ENCODE data around the gene ETAA1.

Gene ETAA1

DNA sequence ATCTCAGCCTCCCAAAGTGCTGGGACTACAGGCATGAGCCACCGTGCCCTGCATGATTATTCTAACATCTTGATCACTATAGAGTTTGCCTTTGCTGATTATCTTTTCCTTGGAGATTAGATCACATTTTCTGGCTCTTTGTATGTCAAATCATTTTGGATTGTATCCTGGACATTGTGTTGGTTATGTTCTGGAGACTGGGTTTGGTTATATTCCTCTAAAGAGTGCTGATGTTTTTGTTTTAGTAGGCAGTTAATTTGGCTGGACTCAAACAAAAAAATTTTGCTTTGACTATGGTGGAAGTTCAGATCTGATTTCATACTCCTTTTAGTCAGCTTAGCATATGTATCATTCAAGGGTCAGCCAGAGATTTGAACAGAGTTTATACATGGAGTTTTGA is 26.4 kb downstream of the ETAA1 start:
- no peak overlapping the region for H3K27ac ChIP-seq
- TF ChIP-seq, protein P1, sequence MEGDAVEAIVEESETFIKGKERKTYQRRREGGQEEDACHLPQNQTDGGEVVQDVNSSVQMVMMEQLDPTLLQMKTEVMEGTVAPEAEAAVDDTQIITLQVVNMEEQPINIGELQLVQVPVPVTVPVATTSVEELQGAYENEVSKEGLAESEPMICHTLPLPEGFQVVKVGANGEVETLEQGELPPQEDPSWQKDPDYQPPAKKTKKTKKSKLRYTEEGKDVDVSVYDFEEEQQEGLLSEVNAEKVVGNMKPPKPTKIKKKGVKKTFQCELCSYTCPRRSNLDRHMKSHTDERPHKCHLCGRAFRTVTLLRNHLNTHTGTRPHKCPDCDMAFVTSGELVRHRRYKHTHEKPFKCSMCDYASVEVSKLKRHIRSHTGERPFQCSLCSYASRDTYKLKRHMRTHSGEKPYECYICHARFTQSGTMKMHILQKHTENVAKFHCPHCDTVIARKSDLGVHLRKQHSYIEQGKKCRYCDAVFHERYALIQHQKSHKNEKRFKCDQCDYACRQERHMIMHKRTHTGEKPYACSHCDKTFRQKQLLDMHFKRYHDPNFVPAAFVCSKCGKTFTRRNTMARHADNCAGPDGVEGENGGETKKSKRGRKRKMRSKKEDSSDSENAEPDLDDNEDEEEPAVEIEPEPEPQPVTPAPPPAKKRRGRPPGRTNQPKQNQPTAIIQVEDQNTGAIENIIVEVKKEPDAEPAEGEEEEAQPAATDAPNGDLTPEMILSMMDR (IDR thresholded peaks at IDR 0.05) = no peak
- H3K4me3 ChIP-seq = no peak overlapping the region
- DNase-seq (ENCODE audit: low spot score) = no peak

DNA sequence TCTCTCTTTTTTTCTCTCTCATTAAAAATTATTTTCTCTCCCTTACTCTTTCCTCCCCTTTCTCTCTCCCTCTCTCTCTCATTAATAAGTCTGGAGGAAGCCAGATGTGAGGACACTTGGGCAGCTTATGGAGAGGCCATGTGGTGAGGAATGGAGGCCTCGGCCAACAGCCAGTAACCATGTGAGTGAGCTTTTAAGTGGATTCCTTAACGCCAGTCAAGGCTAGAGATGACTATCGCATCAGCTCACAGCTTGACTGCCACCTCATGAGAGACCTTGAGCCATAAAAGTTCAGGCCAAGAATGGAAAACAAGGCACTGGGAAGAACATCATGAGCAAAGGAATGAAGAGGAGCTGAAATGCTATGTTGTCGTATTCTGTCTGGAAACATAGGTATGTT is 39.1 kb downstream of the ETAA1 start:
- H3K4me3 ChIP-seq = no peak overlapping the region
- H3K27ac ChIP-seq = no peak overlapping the region
- TF ChIP-seq, protein P1 (IDR thresholded peaks at IDR 0.05) = no peak
- DNase-seq (ENCODE audit: low spot score) = no peak

DNA sequence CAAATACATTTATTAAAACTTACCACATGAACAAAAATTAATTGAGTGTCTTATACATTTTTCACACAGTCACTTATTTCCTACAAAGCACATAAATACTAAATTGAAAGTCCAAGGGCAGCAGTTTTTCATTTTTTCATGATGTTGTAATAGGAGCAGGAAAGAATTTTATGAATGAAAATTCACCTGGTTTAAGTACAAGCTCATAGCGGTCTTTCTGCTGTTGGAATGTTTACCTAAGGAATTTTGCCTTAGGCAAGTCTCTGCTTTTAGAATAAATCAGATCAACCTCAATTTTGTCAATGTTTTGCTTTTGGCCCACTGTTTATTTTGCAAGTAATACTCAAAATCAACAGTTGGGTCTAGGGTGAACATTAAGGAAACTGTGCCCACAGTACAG is 40.0 kb downstream of the ETAA1 start:
- Histone ChIP-seq H3K4me3 (no peak overlapping the region), H3K27ac (no peak overlapping the region)
- TF ChIP-seq, protein P1 (IDR thresholded peaks at IDR 0.05) = no peak
- DNase-seq (ENCODE audit: low spot score) = no peak

DNA sequence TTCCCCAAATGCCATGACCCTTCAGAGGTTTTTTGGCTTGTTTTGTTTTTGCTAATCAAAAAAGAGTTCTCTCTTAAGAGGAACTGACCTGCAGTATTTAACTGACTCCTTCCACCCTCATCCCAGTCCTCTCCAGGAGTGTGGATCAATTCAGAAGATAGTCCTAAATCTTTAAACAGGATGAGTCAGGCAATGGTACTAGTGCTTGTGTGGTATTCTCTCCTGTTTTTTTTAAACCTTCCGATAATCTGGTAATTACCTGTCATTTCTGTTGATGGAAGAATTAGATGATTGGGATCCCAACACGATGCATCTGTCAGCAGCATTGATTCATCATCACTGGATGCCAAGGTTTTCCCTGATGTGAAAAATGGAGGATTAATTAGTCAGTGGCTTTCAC is 41.2 kb downstream of the ETAA1 start:
- DNase-seq (ENCODE audit: low spot score) = no peak
- H3K27ac ChIP-seq = no peak overlapping the region
- TF ChIP-seq, protein P1 (IDR thresholded peaks at IDR 0.05) = no peak
- H3K4me3 ChIP-seq = no peak overlapping the region

DNA sequence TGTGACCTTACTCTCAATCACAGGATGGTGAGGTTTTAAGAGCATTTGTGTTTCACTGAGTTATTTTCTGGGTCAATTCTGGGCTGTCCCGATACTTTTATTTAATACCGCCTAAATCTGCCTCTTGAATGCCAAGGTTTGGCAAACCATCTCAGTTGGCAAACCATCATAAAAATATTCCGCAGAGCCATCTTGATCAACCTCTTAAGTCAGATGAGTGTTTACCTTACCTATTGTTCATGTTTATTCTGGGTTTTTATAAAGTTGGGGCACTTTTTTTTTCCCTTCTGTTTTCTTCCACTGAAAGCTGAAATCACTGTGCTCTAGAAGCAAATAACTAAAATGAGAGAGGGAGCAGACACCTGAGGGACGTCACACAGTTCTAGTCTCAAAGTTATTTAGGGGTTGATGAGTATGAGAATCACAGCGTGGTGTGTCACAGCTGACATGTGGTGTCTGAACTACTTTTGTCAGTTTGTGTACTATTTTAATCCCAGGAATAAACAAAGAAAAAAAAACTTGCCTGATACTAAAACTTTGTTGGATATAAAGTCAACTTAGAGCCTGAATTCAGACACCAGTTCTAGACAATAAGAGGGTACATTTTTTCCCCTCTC is 48.6 kb downstream of the ETAA1 start:
- no peak overlapping the region for H3K27ac ChIP-seq
- TF ChIP-seq, protein P1 (IDR thresholded peaks at IDR 0.05) = no peak

DNA sequence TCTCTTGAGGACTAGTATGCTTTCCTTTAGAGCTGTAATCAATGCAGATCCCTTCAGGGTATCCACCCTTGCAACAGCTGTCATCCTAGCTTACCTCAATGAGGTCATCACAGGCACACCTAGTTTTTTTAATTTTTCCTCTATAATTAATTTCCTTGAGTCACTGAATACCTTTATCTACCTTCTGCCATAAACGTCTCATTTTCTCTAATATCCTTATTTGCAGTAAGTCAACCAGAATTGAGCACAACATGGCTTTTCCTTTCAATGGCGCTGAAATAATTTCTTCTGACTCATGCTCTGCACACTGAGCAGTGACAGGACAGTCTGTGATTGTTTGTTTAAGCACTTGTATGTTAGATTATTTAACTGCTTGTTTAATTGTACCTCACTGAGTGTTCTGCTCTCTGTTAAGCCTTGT is 49.4 kb downstream of the ETAA1 start:
- Histone ChIP-seq H3K27ac (no peak overlapping the region), H3K4me3 (no peak overlapping the region)
- no peak for DNase-seq (ENCODE audit: low spot score)
- TF ChIP-seq, protein P1 (IDR thresholded peaks at IDR 0.05) = no peak

More for the DNA sequence above, 48.6 kb downstream of the ETAA1 start:
- DNase-seq (ENCODE audit: low spot score) = no peak
- no peak overlapping the region for H3K4me3 ChIP-seq

DNA sequence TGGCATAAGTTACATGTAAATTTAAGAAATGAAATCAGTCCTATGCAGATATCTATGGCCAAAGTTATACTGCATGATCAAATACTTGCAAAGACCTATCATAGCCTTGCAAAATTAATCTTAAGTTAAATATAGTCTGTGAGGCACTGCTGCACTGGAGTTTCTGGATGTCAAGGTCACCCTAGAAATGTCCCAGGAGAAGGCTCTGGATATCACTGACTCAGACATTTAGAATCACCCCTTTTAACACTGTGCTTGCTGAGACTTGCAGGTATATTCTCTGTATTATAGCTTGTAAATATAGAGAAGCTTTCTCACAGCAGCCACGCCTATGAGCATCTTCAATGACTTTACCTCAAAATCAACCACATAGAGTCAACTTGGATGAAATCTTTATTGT is 51.5 kb downstream of the ETAA1 start:
- Histone ChIP-seq H3K27ac (no peak overlapping the region), H3K4me3 (no peak overlapping the region)
- DNase-seq (ENCODE audit: low spot score) = no peak
- TF ChIP-seq, protein P1 (IDR thresholded peaks at IDR 0.05) = no peak

Data from coronary artery (tissue), 2 donors.